IPS DF 4.7 (cell line): Measurements from ENCODE around the gene KRTAP10-11.
"Not testable (repeated sequence)": the region's sequence is repeated elsewhere in the genome, so short reads cannot be mapped to it uniquely, and the experiment has no call there.

Source experiments
- DNase-seq: peaks from one replicate; pipeline ENCODE4 v3.0.0-alpha.2; 2013; ENCODE audit warnings: low spot score; ENCODE audit errors: extremely low read depth

The KRTAP10-11 gene

GRCh38 chr21:44614961-44615391 lies 31.2 kb upstream of the KRTAP10-11 start:
- no peak for DNase-seq

GRCh38 chr21:44615466-44615865 lies 30.7 kb upstream of the KRTAP10-11 start:
- no peak for DNase-seq

GRCh38 chr21:44615911-44616590 lies 30.2 kb upstream of the KRTAP10-11 start:
- DNase-seq: no peak

GRCh38 chr21:44616591-44616926 lies 29.7 kb upstream of the KRTAP10-11 start:
- no peak for DNase-seq

GRCh38 chr21:44617071-44617501 lies 29.1 kb upstream of the KRTAP10-11 start:
- no peak for DNase-seq

- no peak for DNase-seq
Measured at GRCh38 chr21:44618504-44618903, 27.7 kb upstream of the KRTAP10-11 start.

DNA sequence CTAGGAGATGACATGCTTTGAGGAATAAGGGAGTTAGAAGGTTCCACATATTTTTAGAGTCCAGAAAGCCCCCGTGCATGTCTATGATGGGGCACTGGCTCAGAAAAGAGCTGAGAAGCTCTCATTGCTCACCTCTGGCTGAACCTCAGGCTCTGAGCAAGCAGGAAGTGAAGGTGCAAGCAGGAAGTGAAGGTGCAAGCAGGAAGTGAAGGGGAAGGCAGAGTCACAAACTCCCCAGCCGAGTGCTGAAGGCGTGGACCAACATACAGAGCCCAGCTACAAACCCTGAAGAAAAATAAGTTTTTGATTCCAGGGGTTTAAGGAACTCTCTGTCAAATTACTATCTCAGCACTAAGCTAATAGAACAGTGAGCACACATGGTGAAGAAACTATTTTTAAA lies 27.3 kb upstream of the KRTAP10-11 start:
- no peak for DNase-seq

GRCh38 chr21:44619886-44620285 lies 26.3 kb upstream of the KRTAP10-11 start:
- no peak for DNase-seq

GRCh38 chr21:44623575-44623974 lies 22.6 kb upstream of the KRTAP10-11 start:
- DNase-seq: no peak

DNA sequence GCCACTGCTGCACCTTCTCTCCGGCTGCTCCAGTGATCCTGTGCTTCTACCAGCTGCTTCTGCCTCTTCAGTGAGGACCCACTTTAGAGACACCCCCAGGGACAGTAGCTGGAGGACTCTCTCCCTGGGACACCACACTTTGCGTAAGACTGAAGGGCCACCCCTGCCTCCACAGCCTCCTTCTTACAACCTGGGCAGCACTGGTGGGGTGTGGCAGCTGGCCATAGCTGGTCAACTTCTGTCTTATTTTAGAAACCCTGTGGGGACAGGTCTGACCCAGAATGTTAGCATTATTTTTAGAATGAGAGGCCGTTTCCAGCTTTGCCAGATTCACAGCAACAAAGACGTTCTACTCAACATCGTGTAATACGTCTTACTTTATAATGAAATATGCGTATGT lies 20.5 kb upstream of the KRTAP10-11 start:
- no peak for DNase-seq

DNA sequence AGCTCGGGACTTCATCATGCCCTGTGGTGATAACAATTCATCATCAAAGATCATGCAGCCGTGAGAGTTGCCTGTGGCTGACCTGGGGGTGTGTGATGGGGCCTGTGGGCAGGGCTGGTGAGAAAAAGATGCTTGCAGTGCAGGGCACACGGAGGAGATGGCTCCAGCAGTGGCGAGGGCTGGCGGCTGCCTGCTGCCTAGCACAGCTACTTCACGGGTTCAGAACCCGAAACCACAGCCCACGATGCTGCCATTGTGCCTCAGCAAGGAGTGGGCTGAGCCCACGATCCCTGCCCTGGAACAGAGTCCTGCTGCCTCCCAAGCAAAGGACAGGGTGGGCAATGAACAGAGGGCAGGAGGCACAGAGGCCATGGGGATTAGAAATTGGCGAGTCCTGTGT lies 20.0 kb upstream of the KRTAP10-11 start:
- DNase-seq: no peak

- no peak for DNase-seq
Measured at GRCh38 chr21:44626673-44627143, 19.5 kb upstream of the KRTAP10-11 start, which contains the start of gene KRTAP10-9. TSS of gene KRTAP10-9 (plus strand) at chr21:44627093. CDS start at chr21:44627172, 79 bp downstream.

DNA sequence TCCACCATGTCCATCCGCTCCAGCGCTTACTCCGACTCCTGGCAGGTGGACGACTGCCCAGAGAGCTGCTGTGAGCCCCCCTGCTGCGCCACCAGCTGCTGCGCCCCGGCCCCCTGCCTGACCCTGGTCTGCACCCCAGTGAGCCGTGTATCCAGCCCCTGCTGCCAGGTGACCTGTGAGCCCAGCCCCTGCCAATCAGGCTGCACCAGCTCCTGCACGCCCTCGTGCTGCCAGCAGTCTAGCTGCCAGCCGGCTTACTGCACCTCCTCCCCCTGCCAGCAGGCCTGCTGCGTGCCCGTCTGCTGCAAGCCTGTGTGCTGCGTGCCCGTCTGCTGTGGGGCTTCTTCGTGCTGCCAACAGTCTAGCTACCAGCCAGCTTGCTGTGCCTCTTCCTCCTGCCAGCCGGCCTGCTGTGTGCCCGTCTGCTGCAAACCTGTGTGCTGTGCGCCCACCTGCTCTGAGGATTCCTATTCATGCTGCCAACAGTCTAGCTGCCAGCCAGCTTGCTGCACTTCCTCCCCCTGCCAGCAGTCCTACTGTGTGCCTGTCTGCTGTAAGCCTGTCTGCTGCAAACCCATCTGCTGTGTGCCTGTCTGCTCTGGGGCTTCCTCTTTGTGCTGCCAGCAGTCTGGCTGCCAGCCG lies 18.9 kb upstream of the KRTAP10-11 start:
- not testable (repeated sequence) for DNase-seq

DNA sequence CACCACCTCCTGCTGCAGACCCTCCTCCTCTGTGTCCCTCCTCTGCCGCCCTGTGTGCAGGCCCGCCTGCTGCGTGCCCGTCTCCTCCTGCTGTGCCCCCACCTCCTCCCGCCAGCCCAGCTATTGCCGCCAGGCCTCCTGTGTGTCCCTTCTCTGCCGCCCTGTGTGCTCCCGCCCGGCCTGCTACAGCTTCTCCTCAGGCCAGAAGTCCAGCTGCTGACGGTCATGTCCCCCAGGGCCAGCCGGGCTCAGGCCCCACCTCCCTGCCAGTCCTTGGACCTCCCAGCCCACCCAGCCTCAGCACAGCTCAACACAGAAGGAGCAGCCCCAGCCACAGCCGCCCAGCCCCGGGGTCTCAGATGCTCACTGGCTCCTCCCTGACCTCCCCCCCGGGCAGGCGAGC lies 18.4 kb upstream of the KRTAP10-11 start:
- not testable (repeated sequence) for DNase-seq

GRCh38 chr21:44628707-44629391 lies 17.4 kb upstream of the KRTAP10-11 start:
- DNase-seq: no peak

DNA sequence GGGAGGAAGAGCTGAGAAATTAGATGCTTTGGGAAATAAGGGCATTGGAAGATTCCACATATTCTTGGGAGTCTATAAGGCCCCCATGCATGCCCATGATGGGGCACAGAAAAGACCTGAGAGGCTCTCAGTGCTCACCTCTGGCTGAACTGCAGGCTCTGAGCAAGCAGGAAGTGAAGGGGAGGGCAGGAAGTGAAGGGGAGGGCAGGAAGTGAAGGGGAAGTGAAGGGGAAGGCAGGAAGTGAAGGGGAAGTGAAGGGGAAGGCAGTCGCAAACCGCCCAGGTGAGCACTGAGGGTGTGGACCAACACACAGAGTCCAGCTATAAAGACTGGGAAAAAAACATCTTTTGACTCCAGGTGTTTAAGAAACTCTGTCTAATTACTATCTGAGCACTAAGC lies 15.8 kb upstream of the KRTAP10-11 start:
- DNase-seq: no peak

DNA sequence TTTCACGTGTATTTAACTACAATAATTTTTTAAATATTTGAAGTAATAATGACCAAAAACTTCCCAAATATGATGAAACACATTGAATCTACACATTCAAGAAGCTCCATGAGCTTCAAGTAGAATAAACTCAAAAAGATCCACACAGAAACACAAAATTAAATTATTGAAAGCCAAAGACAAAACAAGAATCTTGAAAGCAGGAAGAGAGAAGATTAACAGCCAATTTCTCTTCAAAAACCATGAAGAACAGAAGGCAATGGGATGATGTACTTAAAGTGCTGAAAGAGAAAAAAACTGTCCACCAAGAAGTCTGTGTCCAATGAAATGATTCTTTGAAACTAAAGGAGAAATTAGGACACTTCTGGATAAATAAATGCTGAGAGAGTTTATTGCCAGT lies 14.1 kb upstream of the KRTAP10-11 start:
- no peak for DNase-seq

- DNase-seq: no peak
Measured at GRCh38 chr21:44636209-44637017, 9.8 kb upstream of the KRTAP10-11 start.

- no peak for DNase-seq
Measured at GRCh38 chr21:44637018-44637850, 9.0 kb upstream of the KRTAP10-11 start, which contains the start of gene KRTAP10-10. TSS of gene KRTAP10-10 (plus strand) at chr21:44637356. CDS start at chr21:44637418, 62 bp downstream.

GRCh38 chr21:44637851-44638348 lies 8.3 kb upstream of the KRTAP10-11 start:
- not testable (repeated sequence) for DNase-seq
